ENCODE measurements around the gene NRIP1. TPM values are rescaled to one million over a fixed set of nuclear protein-coding genes. Genes with fewer than 3 reads are reported as not detected.
"Not testable (repeated sequence)": the region's sequence is repeated elsewhere in the genome, so short reads cannot be mapped to it uniquely, and the experiment has no call there.

NRIP1 gene
- total and polyA plus RNA-seq, 2 of the 13 experiments (the other 11 are each of a cell fraction or from before 2014, with no cell fraction given): 21.0 to 69.0 TPM

GRCh38 chr21:15030861-15031260 is 33.9 kb downstream of the NRIP1 start:
- Histone ChIP-seq H3K4me1 (ENCODE audit: insufficient read depth, low read length) (peaks cover 23% of the 10 kb centered on the region), H3K36me3 (replicated peaks in 1 of 2; ENCODE audit: control insufficient read depth in 1 of 2, insufficient read depth in 2 of 2, low read length in 2 of 2) (peaks cover 6 to 36% of the 10 kb centered on the region in 2 experiments; a peak in 3 of 5 replicates), H4K20me1 (ENCODE audit: insufficient read depth, low read length) (peaks cover 78% of the 10 kb centered on the region), H3K79me2 (ENCODE audit: insufficient read depth, low read length) (peaks cover 97% of the 10 kb centered on the region)
- H3K9me3 ChIP-seq (ENCODE audit: low read length); FAIRE-seq; BruUV-seq (replicated peaks); H3K4me2 ChIP-seq (ENCODE audit: low read depth, low read length); intact Hi-C loops (cut with micrococcal nuclease; ENCODE audit: unreplicated experiment); DNase-seq (ENCODE audit: low spot score); H3K9ac ChIP-seq (ENCODE audit: insufficient read depth, low read depth, low read length); H3K27me3 ChIP-seq (ENCODE audit: control insufficient read depth in 1 of 2, insufficient read depth in 2 of 2, low read length in 2 of 2); H2AFZ ChIP-seq (ENCODE audit: low read length); H3K27ac ChIP-seq (ENCODE audit: extremely low read length, insufficient read depth, low read length); POLR2A ChIA-PET; CTCF ChIA-PET (ENCODE audit: low intra/inter-chr PET ratio, low total read pairs); in situ Hi-C loops (cut with HindIII; ENCODE audit: extremely low pct_ligation_motif_present, low pct_unique_long_range_greater_than_20kb); ATAC-seq; H3K4me3 ChIP-seq (replicated peaks in 1 of 3; ENCODE audit: insufficient read depth in 1 of 3, low read depth in 2 of 3, low read length in 3 of 3): not testable (repeated sequence)
- 91% methylated on average over 3 of the region's 8 CpGs for WGBS (ENCODE audit: low lambda C conversion rate)

GRCh38 chr21:15029077-15029476 is 35.7 kb downstream of the NRIP1 start:
- Histone ChIP-seq H3K4me3 (replicated peaks in 1 of 3; ENCODE audit: insufficient read depth in 1 of 3, low read depth in 2 of 3, low read length in 3 of 3) (no peak overlapping the region), H3K27ac (ENCODE audit: extremely low read length, insufficient read depth, low read length) (no peak overlapping the region), H2AFZ (ENCODE audit: low read length) (no peak overlapping the region), H3K4me2 (ENCODE audit: low read depth, low read length) (no peak overlapping the region), H3K79me2 (ENCODE audit: insufficient read depth, low read length) (peaks cover 97% of the 10 kb centered on the region), H3K36me3 (replicated peaks in 1 of 2; ENCODE audit: control insufficient read depth in 1 of 2, insufficient read depth in 2 of 2, low read length in 2 of 2) (peaks cover 6 to 35% of the 10 kb centered on the region in 2 experiments; a peak in 3 of 5 replicates), H3K9ac (ENCODE audit: insufficient read depth, low read depth, low read length) (no peak overlapping the region), H3K4me1 (ENCODE audit: insufficient read depth, low read length) (peaks cover 19% of the 10 kb centered on the region), H3K27me3 (ENCODE audit: control insufficient read depth in 1 of 2, insufficient read depth in 2 of 2, low read length in 2 of 2) (no peaks in the 10 kb centered on the region), H3K9me3 (ENCODE audit: low read length) (no peaks in the 10 kb centered on the region), H4K20me1 (ENCODE audit: insufficient read depth, low read length) (peaks cover 82% of the 10 kb centered on the region)
- CTCF ChIA-PET (ENCODE audit: low intra/inter-chr PET ratio, low total read pairs): no interaction called here
- POLR2A ChIA-PET: no interaction called here
- FAIRE-seq: no peak
- no TSS peak for BruUV-seq (replicated peaks)
- in situ Hi-C loops (cut with HindIII; ENCODE audit: extremely low pct_ligation_motif_present, low pct_unique_long_range_greater_than_20kb): no loop called here
- DNase-seq (ENCODE audit: low spot score): no peak
- intact Hi-C loops (cut with micrococcal nuclease; ENCODE audit: unreplicated experiment): no loop called here
- peak; percentile 24; the same call in 1 of the 3 replicates for ATAC-seq
- WGBS (ENCODE audit: low lambda C conversion rate): 97% methylated on average over 4 of the region's 4 CpGs
- TF ChIP-seq ATF4 (CRISPR knock-in tag; IDR thresholded peaks at IDR 0.05) (no peak), PLSCR1 (CRISPR knock-in tag; IDR thresholded peaks at IDR 0.05; ENCODE audit: borderline replicate concordance) (no peak), CTCF (CRISPR knock-in tag; IDR thresholded peaks at IDR 0.05) (no peak), ZNF672 (CRISPR knock-in tag; IDR thresholded peaks at IDR 0.05) (no peak), ZBTB39 (CRISPR knock-in tag; IDR thresholded peaks at IDR 0.05) (no peak), POLR2G (IDR thresholded peaks at IDR 0.05; ENCODE audit: low read depth, low read length) (0 out of 2 replicates have a peak, but pooled peaks have one; percentile 22), ZNF335 (CRISPR knock-in tag; IDR thresholded peaks at IDR 0.05) (no peak), BHLHE40 (IDR thresholded peaks at IDR 0.05; ENCODE audit: low read length) (no peak), ELF4 (CRISPR knock-in tag; IDR thresholded peaks at IDR 0.05; ENCODE audit: borderline replicate concordance) (no peak), NR1H2 (CRISPR knock-in tag; IDR thresholded peaks at IDR 0.05; ENCODE audit: borderline replicate concordance, low read depth) (no peak), ZNF766 (CRISPR knock-in tag; IDR thresholded peaks at IDR 0.05; ENCODE audit: borderline replicate concordance) (no peak), SNRNP70 (IDR thresholded peaks at IDR 0.05; ENCODE audit: low read depth, low read length) (no peak), FOXP1 (IDR thresholded peaks at IDR 0.05) (no peak), FOXP1 (CRISPR knock-in tag; IDR thresholded peaks at IDR 0.05) (no peak)

Measured in HepG2 (cell line).